Measurements from ENCODE around the gene TMEM151B. TPM values are rescaled to one million over a fixed set of nuclear protein-coding genes. Genes with fewer than 3 reads are reported as not detected.
"Not testable (repeated sequence)": the region's sequence is repeated elsewhere in the genome, so short reads cannot be mapped to it uniquely, and the experiment has no call there.

The TMEM151B gene
- total and polyA plus RNA-seq, 4 donors, result 9.3 to 53.1 (median 34.5) TPM

- Histone ChIP-seq H3K9me3 (ENCODE audit: control insufficient read depth, insufficient read depth, low read length) (no peaks in the 10 kb centered on the region), H3K27me3 (ENCODE audit: control insufficient read depth, insufficient read depth, low read length) (no peaks in the 10 kb centered on the region), H3K36me3 (ENCODE audit: control insufficient read depth, insufficient read depth, low read length) (peaks cover 44% of the 10 kb centered on the region), H3K4me1 (ENCODE audit: control insufficient read depth, insufficient read depth, low read length) (peaks cover 8% of the 10 kb centered on the region), H3K4me3 (ENCODE audit: low read depth, low read length) (no peak overlapping the region), H3K27ac (ENCODE audit: low read depth, low read length) (no peak overlapping the region)
- no peak for DNase-seq (ENCODE audit: low read depth in 4 of 6, low spot score in 6 of 6)
- 86% methylated on average over 1 of the region's 3 CpGs for WGBS (ENCODE audit: insufficient coverage)
These were observed 41.5 kb downstream of the TMEM151B start for GRCh38 chr6:44311767-44312166.

DNA sequence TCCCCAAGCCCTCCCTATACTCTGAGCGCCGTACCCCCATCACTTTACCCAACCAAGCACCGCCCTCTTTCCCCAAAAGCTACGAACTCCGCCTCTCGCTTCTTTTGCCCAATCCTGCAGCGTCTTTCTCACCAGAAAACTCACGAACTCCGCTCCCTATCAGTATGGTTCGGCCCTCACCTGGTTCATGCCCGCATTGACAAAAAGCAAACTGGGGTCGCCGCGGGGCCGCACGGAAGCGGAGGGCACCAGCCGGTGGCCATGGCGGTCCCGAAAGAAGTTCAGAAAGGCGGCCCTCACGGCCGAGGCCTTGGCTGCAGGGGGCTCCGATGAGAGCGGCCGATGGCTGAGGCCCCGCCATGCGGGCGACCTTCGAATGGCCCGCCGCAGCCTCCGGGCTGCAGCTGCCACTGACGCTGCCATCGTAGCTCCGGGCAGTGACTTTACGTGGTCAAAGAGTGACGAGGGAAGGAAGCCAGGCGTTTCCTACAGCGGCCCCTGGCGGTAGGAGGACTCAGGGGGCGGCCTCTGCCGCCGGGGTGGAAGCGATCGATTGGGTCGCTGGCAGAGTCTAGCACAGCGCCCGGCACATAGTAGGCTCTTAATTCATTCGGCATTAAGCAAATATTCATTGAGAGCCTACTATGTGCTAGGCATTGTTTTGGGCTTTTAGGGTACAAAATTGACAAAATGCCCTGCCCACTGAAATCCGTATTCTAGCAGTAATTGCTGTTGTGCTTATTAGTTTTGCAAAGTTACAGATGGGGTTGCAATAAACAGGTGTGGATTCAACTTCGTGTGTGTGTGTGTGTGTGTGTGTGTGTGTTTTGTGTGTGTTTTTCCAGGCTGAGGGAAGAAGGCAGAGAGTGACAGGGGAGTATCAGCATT, 42.9 kb downstream of the TMEM151B start, which contains the start of gene AARS2:
Gene AARS2, minus strand, starts transcription at position 447 of the 888 bp plus-strand sequence. Its CDS starts 24 bp downstream, at position 423.
- peak within 1 kb of the TSS; percentile 78 for H3K4me3 ChIP-seq (ENCODE audit: low read depth, low read length)
- H3K9me3 ChIP-seq (ENCODE audit: control insufficient read depth, insufficient read depth, low read length), result no peaks in the 10 kb centered on the region
- H3K27ac ChIP-seq (ENCODE audit: low read depth, low read length), result no peak within 1 kb of the TSS
- DNase-seq (ENCODE audit: low read depth in 4 of 6, low spot score in 6 of 6), result peak; percentile 66 to 97 (median 80)
- 3% methylated on average over 52 of the region's 52 CpGs for WGBS (ENCODE audit: insufficient coverage)
- H3K4me1 ChIP-seq (ENCODE audit: control insufficient read depth, insufficient read depth, low read length), result peaks cover 8% of the 10 kb centered on the region
- H3K27me3 ChIP-seq (ENCODE audit: control insufficient read depth, insufficient read depth, low read length), result no peaks in the 10 kb centered on the region
- H3K36me3 ChIP-seq (ENCODE audit: control insufficient read depth, insufficient read depth, low read length), result peaks cover 30% of the 10 kb centered on the region

GRCh38 chr6:44314657-44315056, 44.4 kb downstream of the TMEM151B start:
- WGBS (ENCODE audit: insufficient coverage), result 95% methylated on average over 5 of the region's 8 CpGs
- H3K27ac ChIP-seq (ENCODE audit: low read depth, low read length); DNase-seq (ENCODE audit: low read depth in 4 of 6, low spot score in 6 of 6); H3K4me1 ChIP-seq (ENCODE audit: control insufficient read depth, insufficient read depth, low read length); H3K4me3 ChIP-seq (ENCODE audit: low read depth, low read length); H3K9me3 ChIP-seq (ENCODE audit: control insufficient read depth, insufficient read depth, low read length); H3K27me3 ChIP-seq (ENCODE audit: control insufficient read depth, insufficient read depth, low read length): not testable (repeated sequence)
- peaks cover 15% of the 10 kb centered on the region for H3K36me3 ChIP-seq (ENCODE audit: control insufficient read depth, insufficient read depth, low read length)

DNA sequence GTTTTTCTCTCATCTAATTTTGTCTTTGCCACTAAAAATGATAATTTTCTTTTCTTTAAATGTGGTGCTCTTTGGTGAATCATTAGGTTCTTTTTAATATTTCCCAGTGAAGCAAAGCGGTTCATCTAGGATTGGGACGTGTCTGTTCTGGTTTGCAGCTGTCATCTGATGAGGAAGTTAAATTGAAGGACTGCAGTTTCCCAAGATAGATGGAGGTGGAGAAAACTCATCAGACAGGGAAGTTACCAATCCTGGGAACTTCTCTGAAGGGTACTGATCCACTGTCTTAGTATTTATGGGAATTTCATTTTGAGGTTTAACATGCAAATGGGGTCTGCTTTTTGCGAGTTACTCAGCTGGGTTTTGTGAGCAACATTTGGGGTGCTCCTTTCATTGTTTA, 45.3 kb downstream of the TMEM151B start:
- H3K36me3 ChIP-seq (ENCODE audit: control insufficient read depth, insufficient read depth, low read length), result peaks cover 6% of the 10 kb centered on the region
- 78% methylated on average over 3 of the region's 3 CpGs for WGBS (ENCODE audit: insufficient coverage)
- H3K9me3 ChIP-seq (ENCODE audit: control insufficient read depth, insufficient read depth, low read length), result no peaks in the 10 kb centered on the region
- H3K4me1 ChIP-seq (ENCODE audit: control insufficient read depth, insufficient read depth, low read length), result peaks cover 8% of the 10 kb centered on the region
- H3K27ac ChIP-seq (ENCODE audit: low read depth, low read length), result no peak overlapping the region
- no peak for DNase-seq (ENCODE audit: low read depth in 4 of 6, low spot score in 6 of 6)
- H3K4me3 ChIP-seq (ENCODE audit: low read depth, low read length), result no peak overlapping the region
- H3K27me3 ChIP-seq (ENCODE audit: control insufficient read depth, insufficient read depth, low read length), result peaks cover 2% of the 10 kb centered on the region

DNA sequence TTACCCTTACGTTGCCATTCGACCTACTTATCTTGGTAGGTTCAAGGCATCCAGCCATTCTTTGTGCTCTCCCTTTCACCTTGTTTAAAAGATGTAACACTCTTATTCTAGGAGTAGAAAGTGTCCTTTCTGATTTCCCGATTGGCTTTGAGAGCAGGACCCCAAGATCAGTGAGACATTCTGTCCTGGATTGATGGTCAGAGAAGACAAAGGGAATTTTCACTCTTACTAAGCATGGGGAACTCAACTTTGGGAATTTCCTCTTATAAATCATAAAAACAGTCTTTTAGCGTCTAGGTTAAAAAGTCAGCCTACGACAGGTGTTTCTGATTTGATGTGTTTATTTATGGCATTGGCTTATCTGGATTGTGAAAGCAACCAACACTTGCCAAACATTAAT, 45.7 kb downstream of the TMEM151B start:
- WGBS (ENCODE audit: insufficient coverage), result no CpG with 5 or more reads among the region's 5 CpGs
- no peaks in the 10 kb centered on the region for H3K9me3 ChIP-seq (ENCODE audit: control insufficient read depth, insufficient read depth, low read length)

DNA sequence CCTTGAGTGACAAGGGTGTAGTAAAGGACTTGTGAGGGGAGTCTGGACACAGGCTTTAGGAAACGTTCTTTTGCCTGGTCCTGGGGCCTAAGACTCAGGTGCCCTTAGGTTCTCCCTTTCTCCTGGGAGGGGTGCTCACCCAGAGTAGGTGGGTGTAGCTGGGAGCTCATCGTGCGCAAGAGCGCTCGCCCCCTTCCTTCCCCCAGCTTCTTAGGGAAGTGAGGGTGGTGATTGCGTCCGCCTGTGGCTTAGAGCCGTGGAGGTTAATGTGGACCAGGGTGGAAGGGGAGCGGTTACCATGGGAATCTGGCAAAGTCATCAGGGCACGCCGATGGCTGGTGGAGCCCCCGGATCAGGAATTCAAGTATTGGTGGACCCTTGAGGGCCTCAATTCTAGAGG, 46.2 kb downstream of the TMEM151B start:
- Histone ChIP-seq H3K4me3 (ENCODE audit: low read depth, low read length) (no peak overlapping the region), H3K9me3 (ENCODE audit: control insufficient read depth, insufficient read depth, low read length) (no peaks in the 10 kb centered on the region), H3K36me3 (ENCODE audit: control insufficient read depth, insufficient read depth, low read length) (no peaks in the 10 kb centered on the region), H3K27me3 (ENCODE audit: control insufficient read depth, insufficient read depth, low read length) (peaks cover 4% of the 10 kb centered on the region), H3K4me1 (ENCODE audit: control insufficient read depth, insufficient read depth, low read length) (peaks cover 8% of the 10 kb centered on the region), H3K27ac (ENCODE audit: low read depth, low read length) (no peak overlapping the region)
- DNase-seq (ENCODE audit: low read depth in 4 of 6, low spot score in 6 of 6), result no peak
- WGBS (ENCODE audit: insufficient coverage), result 65% methylated on average over 2 of the region's 12 CpGs

More for the DNA sequence above, 45.7 kb downstream of the TMEM151B start:
- no peak for DNase-seq (ENCODE audit: low read depth in 4 of 6, low spot score in 6 of 6)
- Histone ChIP-seq H3K27ac (ENCODE audit: low read depth, low read length) (no peak overlapping the region), H3K27me3 (ENCODE audit: control insufficient read depth, insufficient read depth, low read length) (peaks cover 2% of the 10 kb centered on the region), H3K4me1 (ENCODE audit: control insufficient read depth, insufficient read depth, low read length) (peaks cover 8% of the 10 kb centered on the region), H3K36me3 (ENCODE audit: control insufficient read depth, insufficient read depth, low read length) (peaks cover 2% of the 10 kb centered on the region), H3K4me3 (ENCODE audit: low read depth, low read length) (no peak overlapping the region)

DNA sequence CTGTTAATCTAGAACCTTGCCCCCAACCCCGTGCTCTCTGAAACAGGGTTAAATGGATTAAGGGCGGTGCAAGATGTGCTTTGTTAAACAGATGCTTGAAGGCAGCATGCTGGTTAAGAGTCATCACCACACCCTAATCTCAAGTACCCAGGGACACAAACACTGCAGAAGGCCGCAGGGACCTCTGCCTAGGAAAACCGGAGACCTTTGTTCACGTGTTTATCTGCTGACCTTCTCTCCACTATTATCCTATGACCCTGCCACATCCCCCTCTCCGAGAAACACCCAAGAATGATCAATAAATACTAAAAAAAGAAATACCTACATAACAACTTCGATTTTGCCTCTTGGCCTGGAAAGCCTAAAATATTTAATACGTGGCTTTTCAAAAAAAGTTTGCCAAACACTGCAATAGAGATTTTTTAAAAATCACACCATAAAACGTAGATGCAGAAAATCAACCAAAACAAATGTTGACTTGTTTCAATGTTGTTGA, 46.9 kb downstream of the TMEM151B start:
- not testable (repeated sequence) for H3K9me3 ChIP-seq (ENCODE audit: control insufficient read depth, insufficient read depth, low read length); H3K27me3 ChIP-seq (ENCODE audit: control insufficient read depth, insufficient read depth, low read length); H3K36me3 ChIP-seq (ENCODE audit: control insufficient read depth, insufficient read depth, low read length); DNase-seq (ENCODE audit: low read depth in 4 of 6, low spot score in 6 of 6); H3K27ac ChIP-seq (ENCODE audit: low read depth, low read length); H3K4me1 ChIP-seq (ENCODE audit: control insufficient read depth, insufficient read depth, low read length); H3K4me3 ChIP-seq (ENCODE audit: low read depth, low read length)
- WGBS (ENCODE audit: insufficient coverage), result 81% methylated on average over 4 of the region's 9 CpGs

DNA sequence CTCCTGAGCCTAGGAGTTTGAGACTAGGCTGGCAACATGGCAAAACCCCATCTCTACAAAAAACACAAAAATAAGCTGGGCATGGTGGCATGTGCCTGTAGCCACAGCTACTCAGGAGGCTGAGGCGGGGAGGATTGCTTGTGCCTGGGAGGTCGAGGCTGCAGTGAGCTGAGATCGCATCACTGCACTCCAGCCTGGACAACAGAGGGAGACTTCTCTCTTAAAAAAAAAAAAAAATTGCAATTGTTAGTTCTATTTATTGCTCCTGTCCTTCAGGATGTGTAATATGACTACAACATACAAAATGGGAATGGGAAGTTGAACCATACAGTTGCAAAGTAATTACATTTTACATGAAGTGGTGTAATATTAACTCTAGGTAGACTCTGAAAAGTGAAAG, 51.0 kb downstream of the TMEM151B start:
- no CpG with 5 or more reads among the region's 3 CpGs for WGBS (ENCODE audit: insufficient coverage)
- Histone ChIP-seq H3K4me1 (ENCODE audit: control insufficient read depth, insufficient read depth, low read length) (no peaks in the 10 kb centered on the region), H3K27me3 (ENCODE audit: control insufficient read depth, insufficient read depth, low read length) (peaks cover 4% of the 10 kb centered on the region), H3K4me3 (ENCODE audit: low read depth, low read length) (no peak overlapping the region), H3K36me3 (ENCODE audit: control insufficient read depth, insufficient read depth, low read length) (no peaks in the 10 kb centered on the region), H3K27ac (ENCODE audit: low read depth, low read length) (no peak overlapping the region), H3K9me3 (ENCODE audit: control insufficient read depth, insufficient read depth, low read length) (no peaks in the 10 kb centered on the region)
- DNase-seq (ENCODE audit: low read depth in 4 of 6, low spot score in 6 of 6), result no peak

- H3K27me3 ChIP-seq (ENCODE audit: control insufficient read depth, insufficient read depth, low read length), result peaks cover 5% of the 10 kb centered on the region
- no peaks in the 10 kb centered on the region for H3K9me3 ChIP-seq (ENCODE audit: control insufficient read depth, insufficient read depth, low read length)
- peaks cover 8% of the 10 kb centered on the region for H3K4me1 ChIP-seq (ENCODE audit: control insufficient read depth, insufficient read depth, low read length)
- no peaks in the 10 kb centered on the region for H3K36me3 ChIP-seq (ENCODE audit: control insufficient read depth, insufficient read depth, low read length)
- peak overlapping the region; percentile 10 for H3K27ac ChIP-seq (ENCODE audit: low read depth, low read length)
- H3K4me3 ChIP-seq (ENCODE audit: low read depth, low read length), result no peak overlapping the region
- DNase-seq (ENCODE audit: low read depth in 4 of 6, low spot score in 6 of 6), result peak in 1 of 6 donors; percentile 69
These were observed 56.8 kb downstream of the TMEM151B start for GRCh38 chr6:44327096-44327495.

- H3K4me1 ChIP-seq (ENCODE audit: control insufficient read depth, insufficient read depth, low read length), result peaks cover 8% of the 10 kb centered on the region
- no CpG with 5 or more reads among the region's 2 CpGs for WGBS (ENCODE audit: insufficient coverage)
These were observed 57.5 kb downstream of the TMEM151B start for GRCh38 chr6:44327760-44328159.

More at GRCh38 chr6:44327760-44328159, 57.5 kb downstream of the TMEM151B start:
- DNase-seq (ENCODE audit: low read depth in 4 of 6, low spot score in 6 of 6), result no peak
- H3K9me3 ChIP-seq (ENCODE audit: control insufficient read depth, insufficient read depth, low read length), result no peaks in the 10 kb centered on the region
- H3K27ac ChIP-seq (ENCODE audit: low read depth, low read length), result peak overlapping the region; percentile 10
- peaks cover 5% of the 10 kb centered on the region for H3K27me3 ChIP-seq (ENCODE audit: control insufficient read depth, insufficient read depth, low read length)
- no peak overlapping the region for H3K4me3 ChIP-seq (ENCODE audit: low read depth, low read length)
- no peaks in the 10 kb centered on the region for H3K36me3 ChIP-seq (ENCODE audit: control insufficient read depth, insufficient read depth, low read length)

Measured in spinal cord (tissue), 10 donors.